ENCODE measurements around the gene GJA1.

DNA sequence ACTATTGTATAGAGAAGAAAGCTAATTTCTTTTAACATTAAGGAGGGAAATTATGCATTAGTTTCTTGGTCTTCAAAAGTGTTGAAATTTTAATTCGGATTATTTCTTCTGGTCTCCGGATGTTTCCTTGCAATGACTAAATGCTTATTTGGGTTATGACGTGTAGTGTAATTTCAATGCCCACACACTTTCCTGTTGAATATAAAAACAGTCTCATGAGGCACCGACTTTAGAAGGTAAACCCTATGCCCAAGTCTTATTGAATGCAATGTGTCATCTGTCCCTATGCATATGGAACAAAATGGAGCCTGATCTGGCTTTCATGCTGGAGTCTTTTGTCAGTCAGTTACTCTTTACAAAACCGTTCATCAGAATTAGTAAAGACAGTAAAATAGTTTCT lies 17.7 kb downstream of the GJA1 start:
- TF ChIP-seq, protein P1, sequence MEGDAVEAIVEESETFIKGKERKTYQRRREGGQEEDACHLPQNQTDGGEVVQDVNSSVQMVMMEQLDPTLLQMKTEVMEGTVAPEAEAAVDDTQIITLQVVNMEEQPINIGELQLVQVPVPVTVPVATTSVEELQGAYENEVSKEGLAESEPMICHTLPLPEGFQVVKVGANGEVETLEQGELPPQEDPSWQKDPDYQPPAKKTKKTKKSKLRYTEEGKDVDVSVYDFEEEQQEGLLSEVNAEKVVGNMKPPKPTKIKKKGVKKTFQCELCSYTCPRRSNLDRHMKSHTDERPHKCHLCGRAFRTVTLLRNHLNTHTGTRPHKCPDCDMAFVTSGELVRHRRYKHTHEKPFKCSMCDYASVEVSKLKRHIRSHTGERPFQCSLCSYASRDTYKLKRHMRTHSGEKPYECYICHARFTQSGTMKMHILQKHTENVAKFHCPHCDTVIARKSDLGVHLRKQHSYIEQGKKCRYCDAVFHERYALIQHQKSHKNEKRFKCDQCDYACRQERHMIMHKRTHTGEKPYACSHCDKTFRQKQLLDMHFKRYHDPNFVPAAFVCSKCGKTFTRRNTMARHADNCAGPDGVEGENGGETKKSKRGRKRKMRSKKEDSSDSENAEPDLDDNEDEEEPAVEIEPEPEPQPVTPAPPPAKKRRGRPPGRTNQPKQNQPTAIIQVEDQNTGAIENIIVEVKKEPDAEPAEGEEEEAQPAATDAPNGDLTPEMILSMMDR (IDR thresholded peaks at IDR 0.05), result no peak
- TF ChIP-seq POLR2A (IDR thresholded peaks at IDR 0.05), result no peak
- no peak for TF ChIP-seq POLR2AphosphoS5 (IDR thresholded peaks at IDR 0.05)
- TF ChIP-seq EP300 (IDR thresholded peaks at IDR 0.05), result no peak
